ENCODE data around the gene VEPH1. TPM values are rescaled to one million over a fixed set of nuclear protein-coding genes. Genes with fewer than 3 reads are reported as not detected.
"Not testable (repeated sequence)": the region's sequence is repeated elsewhere in the genome, so short reads cannot be mapped to it uniquely, and the experiment has no call there.

The VEPH1 gene
- total and polyA plus RNA-seq, 9 donors, result 0.46 to 1.6 (median 1.2) TPM

- 78% methylated on average over 3 of the region's 7 CpGs for WGBS (ENCODE audit: insufficient coverage)
- DNase-seq, result no peak
- H3K4me1 ChIP-seq (ENCODE audit: control insufficient read depth, insufficient read depth, low read length), result no peaks in the 10 kb centered on the region
- H3K36me3 ChIP-seq (ENCODE audit: control insufficient read depth, insufficient read depth, low read length), result no peaks in the 10 kb centered on the region
- H3K9me3 ChIP-seq (replicated peaks; ENCODE audit: control insufficient read depth, low read depth, low read length), result no peaks in the 10 kb centered on the region
- no peak overlapping the region for H3K4me3 ChIP-seq (ENCODE audit: low read length)
- no peak overlapping the region for H3K27ac ChIP-seq (ENCODE audit: low read length)
- no peaks in the 10 kb centered on the region for H3K27me3 ChIP-seq (ENCODE audit: control insufficient read depth, insufficient read depth, low read length)
Measured at GRCh38 chr3:157335233-157336076, 167.8 kb downstream of the VEPH1 start.

GRCh38 chr3:157333551-157333991 is 169.6 kb downstream of the VEPH1 start:
- no CpG with 5 or more reads among the region's 2 CpGs for WGBS (ENCODE audit: insufficient coverage)
- no peaks in the 10 kb centered on the region for H3K9me3 ChIP-seq (replicated peaks; ENCODE audit: control insufficient read depth, low read depth, low read length)
- no peaks in the 10 kb centered on the region for H3K4me1 ChIP-seq (ENCODE audit: control insufficient read depth, insufficient read depth, low read length)
- DNase-seq, result no peak
- H3K36me3 ChIP-seq (ENCODE audit: control insufficient read depth, insufficient read depth, low read length), result no peaks in the 10 kb centered on the region
- H3K4me3 ChIP-seq (ENCODE audit: low read length), result no peak overlapping the region
- no peak overlapping the region for H3K27ac ChIP-seq (ENCODE audit: low read length)
- H3K27me3 ChIP-seq (ENCODE audit: control insufficient read depth, insufficient read depth, low read length), result no peaks in the 10 kb centered on the region

DNA sequence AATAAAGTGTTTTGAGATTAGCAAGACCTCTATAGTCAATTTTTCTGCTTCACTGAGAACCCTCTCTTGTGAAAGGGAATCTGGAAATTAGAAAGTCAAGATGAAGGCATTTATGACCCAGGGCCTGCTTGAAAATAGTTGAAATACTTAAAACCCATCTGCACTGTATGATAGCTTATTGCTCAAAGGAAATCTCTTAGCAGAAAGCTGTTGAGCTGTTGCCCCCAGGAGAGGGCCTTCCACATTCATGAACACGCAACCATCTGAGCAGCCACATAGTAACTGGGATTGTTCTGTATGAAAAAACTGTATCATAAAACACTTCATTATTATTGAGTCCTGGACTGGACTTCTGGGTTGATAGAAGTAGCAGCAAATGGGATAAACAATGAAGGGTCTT is 173.0 kb downstream of the VEPH1 start:
- Histone ChIP-seq H3K27ac (ENCODE audit: low read length) (peak overlapping the region; percentile 78), H3K27me3 (ENCODE audit: control insufficient read depth, insufficient read depth, low read length) (no peaks in the 10 kb centered on the region), H3K36me3 (ENCODE audit: control insufficient read depth, insufficient read depth, low read length) (no peaks in the 10 kb centered on the region), H3K4me3 (ENCODE audit: low read length) (no peak overlapping the region), H3K4me1 (ENCODE audit: control insufficient read depth, insufficient read depth, low read length) (no peaks in the 10 kb centered on the region), H3K9me3 (replicated peaks; ENCODE audit: control insufficient read depth, low read depth, low read length) (peaks cover 2% of the 10 kb centered on the region)
- no CpG with 5 or more reads among the region's 1 CpG for WGBS (ENCODE audit: insufficient coverage)
- DNase-seq, result peak; percentile 36

- no peaks in the 10 kb centered on the region for H3K27me3 ChIP-seq (ENCODE audit: control insufficient read depth, insufficient read depth, low read length)
- no CpG with 5 or more reads among the region's 2 CpGs for WGBS (ENCODE audit: insufficient coverage)
- DNase-seq, result peak; percentile 52
- H3K36me3 ChIP-seq (ENCODE audit: control insufficient read depth, insufficient read depth, low read length), result no peaks in the 10 kb centered on the region
- H3K9me3 ChIP-seq (replicated peaks; ENCODE audit: control insufficient read depth, low read depth, low read length), result peaks cover 2% of the 10 kb centered on the region
- no peaks in the 10 kb centered on the region for H3K4me1 ChIP-seq (ENCODE audit: control insufficient read depth, insufficient read depth, low read length)
- H3K4me3 ChIP-seq (ENCODE audit: low read length), result no peak overlapping the region
- H3K27ac ChIP-seq (ENCODE audit: low read length), result peak overlapping the region; percentile 78
Measured at GRCh38 chr3:157329551-157329950, 173.7 kb downstream of the VEPH1 start.

- no peaks in the 10 kb centered on the region for H3K36me3 ChIP-seq (ENCODE audit: control insufficient read depth, insufficient read depth, low read length)
- no peaks in the 10 kb centered on the region for H3K27me3 ChIP-seq (ENCODE audit: control insufficient read depth, insufficient read depth, low read length)
- no peak overlapping the region for H3K4me3 ChIP-seq (ENCODE audit: low read length)
- DNase-seq, result no peak
- WGBS (ENCODE audit: insufficient coverage), result 50% methylated on average over 2 of the region's 3 CpGs
- peaks cover 2% of the 10 kb centered on the region for H3K9me3 ChIP-seq (replicated peaks; ENCODE audit: control insufficient read depth, low read depth, low read length)
- no peak overlapping the region for H3K27ac ChIP-seq (ENCODE audit: low read length)
- no peaks in the 10 kb centered on the region for H3K4me1 ChIP-seq (ENCODE audit: control insufficient read depth, insufficient read depth, low read length)
Measured at GRCh38 chr3:157327837-157328236, 175.4 kb downstream of the VEPH1 start.

DNA sequence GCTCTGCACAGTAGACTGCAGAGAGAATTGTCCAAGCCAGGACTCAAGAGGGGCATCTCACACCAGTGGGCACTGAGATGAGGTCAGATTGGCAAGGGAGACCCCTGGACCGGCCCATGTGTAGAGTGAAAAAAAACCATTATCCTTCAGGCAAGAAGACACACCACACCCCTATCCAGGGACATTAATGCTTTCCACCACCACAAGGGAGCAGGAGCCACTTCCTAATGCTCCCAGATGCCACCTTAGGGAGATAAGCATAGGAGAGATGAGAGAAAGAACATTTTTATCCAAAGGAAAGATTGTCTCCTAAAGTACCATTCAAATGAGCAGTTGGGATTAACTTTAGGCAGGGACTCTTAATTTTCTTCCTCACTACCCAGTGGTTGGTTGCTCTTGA is 176.2 kb downstream of the VEPH1 start:
- H3K4me1 ChIP-seq (ENCODE audit: control insufficient read depth, insufficient read depth, low read length), result no peaks in the 10 kb centered on the region
- no peaks in the 10 kb centered on the region for H3K36me3 ChIP-seq (ENCODE audit: control insufficient read depth, insufficient read depth, low read length)
- no CpG with 5 or more reads among the region's 1 CpG for WGBS (ENCODE audit: insufficient coverage)
- no peak for DNase-seq
- H3K9me3 ChIP-seq (replicated peaks; ENCODE audit: control insufficient read depth, low read depth, low read length), result peaks cover 2% of the 10 kb centered on the region
- no peak overlapping the region for H3K4me3 ChIP-seq (ENCODE audit: low read length)
- H3K27ac ChIP-seq (ENCODE audit: low read length), result no peak overlapping the region
- H3K27me3 ChIP-seq (ENCODE audit: control insufficient read depth, insufficient read depth, low read length), result no peaks in the 10 kb centered on the region

DNA sequence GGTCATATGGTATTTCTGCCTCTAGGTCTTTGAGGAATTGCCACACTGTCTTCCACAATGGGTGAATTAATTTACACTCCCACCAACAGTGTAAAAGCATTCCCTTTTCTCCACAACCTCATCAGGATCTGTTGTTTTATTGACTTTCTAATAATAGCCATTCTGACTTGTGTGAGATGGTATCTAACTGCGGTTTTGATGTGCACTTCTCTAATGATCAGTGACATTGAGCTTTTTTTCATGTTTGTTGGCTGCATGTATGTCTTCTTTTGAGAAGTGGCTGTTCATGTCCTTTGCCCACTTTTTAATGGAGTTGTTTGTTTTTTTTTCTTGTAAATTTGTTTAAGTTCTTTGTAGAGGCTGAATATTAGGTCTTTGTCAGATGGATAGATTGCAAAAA is 178.3 kb downstream of the VEPH1 start:
- not testable (repeated sequence) for H3K4me3 ChIP-seq (ENCODE audit: low read length); H3K36me3 ChIP-seq (ENCODE audit: control insufficient read depth, insufficient read depth, low read length); H3K27me3 ChIP-seq (ENCODE audit: control insufficient read depth, insufficient read depth, low read length); DNase-seq; H3K4me1 ChIP-seq (ENCODE audit: control insufficient read depth, insufficient read depth, low read length); H3K27ac ChIP-seq (ENCODE audit: low read length); H3K9me3 ChIP-seq (replicated peaks; ENCODE audit: control insufficient read depth, low read depth, low read length)
- WGBS (ENCODE audit: insufficient coverage), result no CpG with 5 or more reads among the region's 1 CpG

DNA sequence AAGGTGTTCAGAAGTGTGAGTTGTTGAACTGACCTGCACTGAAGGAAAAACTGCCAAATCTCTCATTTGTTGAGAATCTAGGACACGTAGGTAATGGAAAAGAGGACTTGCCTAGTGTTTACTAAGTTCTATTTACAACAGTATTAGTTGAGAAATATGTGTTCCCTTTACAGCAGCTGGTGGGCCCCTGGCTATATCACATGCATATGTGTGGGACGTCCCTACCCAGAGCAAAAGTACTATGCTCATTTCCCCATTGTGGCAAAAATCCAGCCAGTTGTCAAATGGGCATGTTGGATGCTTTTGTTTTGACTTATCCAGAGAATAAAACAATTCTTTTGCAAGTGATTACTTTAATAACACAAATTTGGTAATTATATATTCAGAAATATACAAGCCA is 179.9 kb downstream of the VEPH1 start:
- Histone ChIP-seq H3K27ac (ENCODE audit: low read length) (no peak overlapping the region), H3K4me3 (ENCODE audit: low read length) (no peak overlapping the region), H3K36me3 (ENCODE audit: control insufficient read depth, insufficient read depth, low read length) (no peaks in the 10 kb centered on the region), H3K27me3 (ENCODE audit: control insufficient read depth, insufficient read depth, low read length) (no peaks in the 10 kb centered on the region), H3K9me3 (replicated peaks; ENCODE audit: control insufficient read depth, low read depth, low read length) (peaks cover 2% of the 10 kb centered on the region), H3K4me1 (ENCODE audit: control insufficient read depth, insufficient read depth, low read length) (no peaks in the 10 kb centered on the region)
- WGBS (ENCODE audit: insufficient coverage), result no CpG with 5 or more reads among the region's 2 CpGs
- DNase-seq, result peak; percentile 20

DNA sequence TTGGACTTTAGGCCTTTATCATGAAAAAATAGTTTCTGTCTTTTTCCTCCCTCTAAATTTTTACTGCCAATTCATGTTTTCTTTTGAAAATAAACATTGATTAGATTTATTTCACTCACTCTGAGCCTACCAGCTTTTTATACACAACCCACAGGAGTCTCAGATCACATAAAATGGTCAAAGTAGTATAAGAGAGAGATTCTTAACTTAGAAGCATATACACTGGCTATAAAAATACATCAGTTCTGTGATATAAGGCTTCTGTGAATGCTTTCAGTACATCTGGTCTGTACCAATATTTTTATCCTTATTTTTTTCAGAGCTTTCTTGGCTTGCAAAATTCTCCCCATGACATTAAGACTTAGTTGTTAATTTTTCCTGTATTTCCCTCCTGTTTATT is 183.5 kb downstream of the VEPH1 start:
- no peaks in the 10 kb centered on the region for H3K4me1 ChIP-seq (ENCODE audit: control insufficient read depth, insufficient read depth, low read length)
- no peaks in the 10 kb centered on the region for H3K36me3 ChIP-seq (ENCODE audit: control insufficient read depth, insufficient read depth, low read length)
- H3K9me3 ChIP-seq (replicated peaks; ENCODE audit: control insufficient read depth, low read depth, low read length), result no peaks in the 10 kb centered on the region
- H3K27me3 ChIP-seq (ENCODE audit: control insufficient read depth, insufficient read depth, low read length), result no peaks in the 10 kb centered on the region
- peak; percentile 24 for DNase-seq
- H3K27ac ChIP-seq (ENCODE audit: low read length), result no peak overlapping the region
- H3K4me3 ChIP-seq (ENCODE audit: low read length), result no peak overlapping the region

- Histone ChIP-seq H3K27me3 (ENCODE audit: control insufficient read depth, insufficient read depth, low read length) (no peaks in the 10 kb centered on the region), H3K36me3 (ENCODE audit: control insufficient read depth, insufficient read depth, low read length) (no peaks in the 10 kb centered on the region), H3K4me3 (ENCODE audit: low read length) (no peak overlapping the region), H3K27ac (ENCODE audit: low read length) (no peak overlapping the region), H3K4me1 (ENCODE audit: control insufficient read depth, insufficient read depth, low read length) (no peaks in the 10 kb centered on the region), H3K9me3 (replicated peaks; ENCODE audit: control insufficient read depth, low read depth, low read length) (no peaks in the 10 kb centered on the region)
- no peak for DNase-seq
- no CpG with 5 or more reads among the region's 5 CpGs for WGBS (ENCODE audit: insufficient coverage)
Measured at GRCh38 chr3:157318639-157319288, 184.5 kb downstream of the VEPH1 start.
